HG03565 (cell line): ENCODE measurements around the gene BICDL1.

ENCODE experiments used
- ATAC-seq: cut with Tn5 transposase; IDR thresholded peaks from one replicate; pipeline ENCODE4 v1.9.1; 2021; ENCODE audit warnings: mild to moderate bottlenecking, moderate library complexity; ENCODE audit not compliant: unreplicated experiment

BICDL1 gene

DNA sequence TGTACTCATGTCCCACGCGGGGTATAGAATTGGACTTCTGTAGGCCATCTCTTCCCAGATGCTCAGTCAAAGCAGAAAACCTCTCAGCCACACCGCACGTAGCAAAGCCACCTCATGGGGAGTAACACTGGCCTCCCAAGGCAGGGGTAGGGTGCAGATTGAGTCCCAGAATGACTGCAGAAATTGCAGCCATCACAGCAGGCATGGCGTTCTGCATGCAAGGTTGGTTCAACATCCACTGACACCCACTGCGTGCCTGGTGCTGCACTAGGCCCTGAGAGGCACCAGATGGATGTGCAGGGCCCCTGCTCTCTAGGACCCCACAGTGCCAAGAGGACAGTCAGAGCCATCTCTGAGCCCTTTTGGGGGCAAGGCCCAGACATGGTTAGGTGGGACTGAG lies 87.6 kb downstream of the BICDL1 start:
- no peak for ATAC-seq

DNA sequence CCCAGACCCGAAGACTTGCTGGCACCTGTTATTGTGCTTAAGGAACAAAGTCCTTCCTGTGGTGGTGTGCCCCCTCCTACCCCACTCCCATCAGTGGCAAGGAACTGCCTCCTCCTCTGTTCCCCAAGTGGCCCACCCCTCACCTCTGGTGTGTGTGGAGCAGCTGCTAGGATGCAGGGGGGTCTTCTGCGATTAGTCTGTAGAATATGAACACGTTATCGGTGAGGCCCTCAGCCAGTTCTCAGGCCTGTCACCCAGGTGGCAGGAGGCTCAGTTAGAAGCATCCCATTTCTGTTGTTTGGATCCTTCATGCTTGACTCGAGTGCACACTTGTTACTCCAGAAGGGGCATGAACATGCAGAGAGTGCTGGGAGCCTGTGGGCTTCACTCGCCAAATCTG lies 88.2 kb downstream of the BICDL1 start:
- ATAC-seq: no peak

DNA sequence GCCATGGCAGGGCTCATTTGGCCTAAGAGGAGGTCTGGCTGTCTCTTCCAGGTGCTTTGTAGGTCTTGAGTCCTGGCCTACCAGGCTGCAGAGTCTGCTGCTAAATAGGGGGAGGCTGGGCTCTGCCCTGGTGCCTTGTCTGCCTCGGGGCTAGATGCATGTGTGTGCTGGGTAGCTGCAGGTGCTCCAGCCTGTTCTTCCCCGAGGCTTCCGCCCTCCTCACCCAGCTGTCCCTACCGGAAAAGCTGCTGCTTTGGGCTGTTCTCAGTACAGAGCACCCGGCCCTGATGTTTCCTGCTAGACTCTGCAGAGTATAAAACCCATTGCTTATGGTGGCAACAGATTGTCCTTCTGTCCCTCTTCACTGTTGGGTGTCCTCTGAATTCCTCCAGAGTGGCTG lies 89.8 kb downstream of the BICDL1 start:
- no peak for ATAC-seq

DNA sequence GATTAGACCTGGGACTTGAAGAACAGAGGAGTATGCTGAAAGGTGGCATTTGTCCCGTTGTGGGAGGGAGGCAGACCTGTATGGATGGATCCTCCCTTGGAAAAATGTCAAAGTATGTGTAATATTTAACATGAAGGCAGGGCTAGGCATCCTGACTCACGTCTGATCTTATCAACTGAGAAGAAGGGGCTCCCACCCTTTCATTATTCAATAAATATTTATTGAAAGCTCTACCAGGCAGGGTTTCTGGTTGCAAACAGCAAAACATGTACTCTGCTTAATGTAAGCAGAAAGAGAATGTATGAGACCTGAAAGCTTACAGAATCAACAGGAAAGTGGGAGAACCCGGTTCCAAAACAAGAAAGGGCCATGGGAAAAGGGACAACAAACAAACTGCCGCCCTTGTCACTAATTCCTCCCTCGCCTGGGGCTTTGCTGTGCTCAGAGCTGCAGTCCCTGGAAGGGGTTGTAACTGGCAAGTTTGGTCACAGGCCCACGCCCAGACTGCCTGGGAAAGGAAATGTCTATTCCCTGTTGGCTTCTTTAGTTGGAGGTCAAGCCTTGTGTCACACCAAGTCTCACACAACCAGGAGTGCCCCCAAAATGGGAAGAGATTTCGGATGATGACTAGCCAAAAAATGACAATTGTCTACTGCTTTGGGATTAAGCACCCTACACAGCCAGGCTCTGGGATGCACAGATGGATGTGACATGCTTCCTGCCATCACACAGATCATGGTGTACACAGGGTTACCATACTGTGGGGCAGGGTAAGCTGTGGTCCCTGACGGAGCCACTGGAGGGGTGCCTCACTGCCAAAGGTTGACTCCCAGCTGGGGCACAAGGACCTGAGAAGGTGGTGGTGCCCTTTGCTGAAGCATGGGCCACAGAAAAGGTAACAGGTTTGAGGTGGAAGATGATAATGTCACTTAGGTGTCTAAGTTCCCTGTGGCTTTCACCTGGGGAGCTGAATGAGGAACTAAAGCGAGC lies 90.7 kb downstream of the BICDL1 start:
- ATAC-seq: no peak

DNA sequence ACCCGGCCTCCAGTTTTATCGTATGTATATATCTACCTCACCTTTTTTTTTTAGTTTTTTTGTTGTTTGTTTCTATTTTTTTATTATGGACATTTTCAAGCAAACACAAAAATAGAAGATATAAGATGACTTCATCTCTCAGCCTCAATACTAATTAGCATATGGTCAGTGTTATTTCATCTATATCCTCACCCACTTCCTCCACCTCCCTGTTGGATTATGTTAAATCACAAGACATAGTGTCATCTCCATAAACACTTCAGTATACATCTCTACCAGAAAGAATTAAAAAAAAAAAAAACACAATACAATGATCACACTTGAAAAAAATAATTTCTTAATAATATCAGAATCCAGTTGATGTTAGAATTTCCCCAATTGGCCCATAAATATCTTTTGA lies 92.6 kb downstream of the BICDL1 start:
- ATAC-seq: no peak

DNA sequence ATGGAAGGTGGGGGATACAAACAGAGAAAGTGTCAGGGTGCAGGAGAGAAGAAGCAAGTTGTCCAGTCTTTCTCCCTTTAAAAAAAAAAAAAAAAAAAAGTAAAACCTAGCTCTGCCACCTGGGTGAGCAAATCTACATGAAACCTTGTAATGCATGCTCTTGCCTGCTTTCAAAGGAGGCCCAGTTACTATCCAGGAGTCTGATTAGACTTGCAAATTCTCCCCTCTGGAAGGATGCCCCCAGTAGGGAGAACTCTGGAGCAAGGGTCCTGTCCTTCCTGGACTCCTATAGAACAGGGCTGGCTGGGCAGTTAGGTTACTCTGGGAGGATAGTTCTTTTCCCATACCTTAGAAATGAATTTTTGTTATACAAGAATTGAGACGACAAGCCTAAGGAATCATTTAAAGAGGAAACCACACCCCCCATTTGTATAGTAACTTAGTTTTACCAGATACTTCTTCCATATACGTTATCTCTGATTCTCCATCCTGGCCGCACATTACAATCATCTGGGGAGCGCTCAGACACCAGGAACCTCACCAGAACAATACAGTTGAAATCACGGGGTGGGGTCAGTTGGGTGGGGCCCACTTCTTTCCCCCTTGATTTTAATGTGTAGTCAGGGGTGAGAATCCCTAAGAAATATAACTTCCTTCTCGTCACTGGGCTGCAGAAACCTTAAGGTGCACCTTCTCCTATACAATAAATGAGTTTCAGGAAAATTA lies 97.0 kb downstream of the BICDL1 start:
- no peak for ATAC-seq

DNA sequence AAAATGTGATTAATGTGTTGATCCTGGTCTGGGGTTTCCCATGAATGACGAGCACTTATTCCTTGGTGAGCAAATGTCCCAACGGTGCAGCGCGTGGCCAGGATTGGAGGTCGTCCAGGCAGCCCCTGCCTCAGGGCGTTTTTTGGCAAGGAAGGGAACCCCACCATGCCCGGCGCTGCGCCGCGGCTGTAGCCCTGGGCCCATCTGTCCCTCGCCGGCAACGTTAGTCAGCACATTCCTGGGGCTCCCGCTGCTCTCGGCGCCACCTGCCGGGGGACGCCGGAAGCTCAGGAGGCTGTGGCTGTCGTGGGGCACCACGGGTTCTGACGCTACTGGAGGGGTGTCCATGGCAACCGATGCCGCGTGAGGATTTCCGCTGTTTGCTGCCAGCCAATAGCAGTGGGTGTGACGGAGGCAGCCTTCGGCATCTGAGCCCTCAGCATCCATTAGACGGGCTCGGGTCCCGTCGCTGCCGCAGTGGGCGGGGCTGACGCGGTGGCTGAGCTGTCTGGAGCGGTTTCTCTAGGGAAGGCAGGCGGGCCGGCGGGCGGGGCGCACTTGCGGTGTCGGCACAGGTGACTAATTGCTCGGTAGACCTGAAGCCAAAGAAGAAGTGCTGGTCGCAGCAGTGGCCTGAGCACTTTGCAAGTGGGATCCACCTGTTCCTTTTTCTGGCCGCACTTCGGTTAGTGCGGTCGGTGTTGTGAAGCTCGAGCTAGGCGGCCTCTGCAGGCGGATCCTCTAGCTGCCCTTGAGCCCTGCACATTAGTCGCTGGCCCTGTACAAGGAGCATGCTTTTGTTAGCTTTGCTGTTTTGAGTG lies 98.0 kb downstream of the BICDL1 start:
- peak; percentile 96 for ATAC-seq

DNA sequence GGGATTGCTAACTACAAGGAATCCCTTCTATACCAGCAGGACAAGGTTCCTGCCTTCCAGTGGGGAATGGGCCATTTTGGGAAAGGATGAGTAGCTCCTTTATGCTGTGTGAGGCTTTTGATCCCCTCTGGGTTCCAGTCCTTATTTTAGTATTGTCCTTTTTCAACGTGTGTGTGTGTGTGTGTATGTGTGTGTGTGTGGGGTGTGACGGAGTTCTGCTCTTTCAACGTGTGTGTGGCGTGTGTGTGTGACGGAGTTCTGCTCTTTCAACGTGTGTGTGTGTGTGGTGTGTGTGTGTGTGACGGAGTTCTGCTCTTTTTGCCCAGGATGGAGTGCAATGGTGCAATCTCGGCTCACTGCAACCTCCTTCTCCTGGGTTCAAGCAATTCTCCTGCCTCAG lies 100.1 kb downstream of the BICDL1 start:
- no peak for ATAC-seq

DNA sequence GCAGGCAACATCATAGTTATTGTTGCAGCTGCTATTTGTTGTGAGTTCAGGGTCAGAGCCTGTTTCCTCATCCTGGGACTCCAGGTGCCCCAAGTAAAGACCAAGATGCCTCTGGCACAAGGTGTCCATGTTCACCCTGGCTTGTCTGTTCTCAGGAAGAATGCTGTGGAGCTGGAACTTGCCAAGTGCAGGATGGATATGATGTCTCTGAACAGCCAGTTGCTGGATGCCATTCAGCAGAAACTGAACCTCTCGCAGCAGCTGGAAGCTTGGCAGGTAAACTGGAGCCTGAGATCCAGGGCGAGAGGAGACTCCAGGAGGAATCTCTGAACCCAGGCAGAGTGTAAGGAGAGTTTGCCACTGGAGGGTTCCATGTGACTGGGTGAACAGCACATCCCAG lies 100.8 kb downstream of the BICDL1 start:
- ATAC-seq: no peak

DNA sequence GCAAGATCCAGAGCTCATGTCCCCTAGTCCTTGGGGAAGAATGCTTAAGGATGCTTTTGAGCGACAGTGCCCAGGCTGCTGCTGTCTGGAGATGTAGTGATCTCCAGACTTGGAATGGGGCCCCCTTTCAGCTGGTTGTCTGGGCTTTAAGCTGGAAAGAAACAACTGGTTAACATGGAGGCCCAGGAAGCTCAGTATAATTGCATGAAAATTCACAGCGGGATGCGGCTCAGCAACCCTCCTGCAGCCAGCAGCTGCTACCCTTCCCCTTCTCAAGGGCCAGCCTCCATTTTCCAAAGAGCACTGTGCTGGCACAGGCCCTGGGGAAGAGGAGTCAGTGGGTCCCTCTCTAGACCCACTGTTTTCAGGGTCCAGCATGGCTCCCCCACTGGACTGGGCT lies 101.2 kb downstream of the BICDL1 start:
- no peak for ATAC-seq

DNA sequence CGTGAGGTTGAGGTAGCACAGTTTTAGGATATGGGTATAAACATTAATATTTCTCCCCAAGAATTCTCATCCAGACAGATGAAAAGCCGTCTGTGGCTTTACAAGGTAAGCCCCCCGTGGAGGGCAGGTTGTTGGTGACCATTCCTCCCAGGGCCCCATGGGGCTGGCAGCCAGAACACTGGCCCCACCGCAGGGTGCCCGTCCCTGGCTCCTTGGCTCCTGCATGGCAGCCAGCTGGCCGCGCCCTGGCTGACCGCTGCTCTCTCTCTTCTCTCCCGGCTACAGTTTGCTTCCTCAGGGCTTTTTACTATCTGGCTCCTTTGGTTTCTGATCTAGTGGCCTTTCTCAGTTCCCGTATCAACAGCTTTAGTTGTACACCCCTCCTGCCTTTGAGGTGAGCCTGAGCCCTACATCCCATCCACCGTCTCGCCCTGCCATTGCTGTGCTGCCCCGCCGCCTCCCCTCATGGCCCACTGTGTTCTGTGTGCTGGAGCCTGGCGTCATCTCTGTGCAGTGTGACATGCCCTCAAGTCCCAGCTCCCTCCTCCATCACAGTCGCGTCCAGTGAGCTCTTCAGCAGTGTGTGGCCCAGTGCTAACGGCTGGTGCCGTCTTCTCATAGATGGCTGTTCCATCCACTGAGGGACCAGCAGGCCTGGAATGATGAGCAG lies 101.7 kb downstream of the BICDL1 start:
- ATAC-seq: no peak

DNA sequence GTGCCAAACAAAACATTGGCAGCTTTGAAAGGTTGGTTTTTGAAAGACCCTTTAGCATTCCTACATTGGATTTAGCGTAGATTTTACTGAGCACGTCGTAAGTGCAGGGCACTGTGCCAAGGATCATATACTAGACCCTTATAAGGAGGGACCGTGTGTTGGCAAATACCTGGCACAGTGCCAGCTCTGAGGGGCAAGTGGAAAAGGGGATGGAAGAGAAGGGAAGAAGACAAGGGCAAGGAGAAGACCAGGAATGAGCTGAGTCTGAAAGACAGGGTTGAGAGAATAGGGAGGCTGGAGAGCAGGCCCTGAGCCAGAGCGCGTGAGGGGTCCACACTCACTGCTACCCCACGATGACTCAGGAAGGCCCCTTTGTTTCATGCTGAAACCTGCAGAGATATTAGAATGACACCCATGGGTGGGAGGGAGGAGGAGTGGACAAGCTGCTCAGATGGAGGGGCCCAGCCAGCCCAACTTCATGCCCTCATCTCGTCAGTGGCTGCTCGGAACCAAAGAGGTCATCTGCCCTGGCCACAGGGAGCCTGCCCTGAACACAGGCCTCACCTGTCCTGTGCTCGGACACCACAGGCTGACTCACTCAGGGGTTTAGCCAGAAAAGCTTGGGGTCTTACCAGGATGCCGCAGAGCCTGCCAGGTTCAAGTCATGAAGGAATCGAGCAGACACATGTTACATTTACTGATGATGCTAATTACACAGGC lies 102.5 kb downstream of the BICDL1 start:
- ATAC-seq: no peak

DNA sequence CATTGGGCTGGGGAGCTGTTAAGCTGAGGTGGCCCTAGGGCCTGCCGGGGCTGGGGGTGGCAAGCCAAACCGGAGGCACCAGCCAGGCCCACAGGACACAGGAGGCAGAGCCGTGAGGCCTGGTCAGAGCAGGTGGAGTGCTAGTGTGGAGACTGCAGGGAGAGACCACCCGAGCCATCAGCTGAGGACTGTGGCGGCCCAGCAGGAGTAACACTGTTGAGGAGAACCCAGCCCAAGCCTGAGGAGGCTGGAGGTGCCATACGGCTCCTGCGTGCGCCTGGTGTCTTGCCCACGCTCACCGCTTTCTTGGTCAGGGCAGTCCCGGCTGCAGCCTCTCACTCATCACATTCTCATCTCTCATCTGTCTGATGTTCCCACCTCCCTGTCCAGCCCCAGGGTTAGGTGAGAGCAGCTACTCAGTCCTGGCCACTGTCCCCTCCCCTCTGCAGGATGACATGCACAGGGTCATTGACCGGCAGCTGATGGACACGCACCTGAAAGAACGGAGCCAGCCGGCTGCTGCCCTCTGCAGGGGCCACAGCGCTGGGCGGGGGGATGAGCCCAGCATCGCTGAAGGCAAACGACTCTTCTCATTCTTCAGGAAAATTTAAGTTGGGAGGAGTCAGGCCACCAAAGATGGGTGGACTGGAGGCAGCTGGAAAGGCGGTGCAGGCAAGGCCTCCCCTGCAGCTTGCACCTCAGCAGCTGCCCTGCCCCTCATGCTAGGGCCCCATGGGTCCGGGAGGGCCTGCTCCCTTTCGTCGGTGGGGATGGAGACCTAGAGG lies 103.7 kb downstream of the BICDL1 start:
- no peak for ATAC-seq

DNA sequence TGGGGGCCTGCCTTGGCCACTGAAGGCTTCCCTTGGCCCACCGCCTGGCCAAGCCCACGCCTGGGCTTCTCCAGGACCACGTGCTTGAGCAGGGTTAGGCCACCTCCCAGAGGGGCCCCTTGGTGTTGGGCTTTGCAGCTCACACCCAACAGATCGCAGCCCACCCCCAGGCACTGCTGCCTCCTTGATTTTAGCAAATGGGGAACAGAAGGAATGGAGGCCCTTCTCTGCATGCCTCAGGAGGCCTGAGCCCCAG lies 104.2 kb downstream of the BICDL1 start:
- no peak for ATAC-seq

DNA sequence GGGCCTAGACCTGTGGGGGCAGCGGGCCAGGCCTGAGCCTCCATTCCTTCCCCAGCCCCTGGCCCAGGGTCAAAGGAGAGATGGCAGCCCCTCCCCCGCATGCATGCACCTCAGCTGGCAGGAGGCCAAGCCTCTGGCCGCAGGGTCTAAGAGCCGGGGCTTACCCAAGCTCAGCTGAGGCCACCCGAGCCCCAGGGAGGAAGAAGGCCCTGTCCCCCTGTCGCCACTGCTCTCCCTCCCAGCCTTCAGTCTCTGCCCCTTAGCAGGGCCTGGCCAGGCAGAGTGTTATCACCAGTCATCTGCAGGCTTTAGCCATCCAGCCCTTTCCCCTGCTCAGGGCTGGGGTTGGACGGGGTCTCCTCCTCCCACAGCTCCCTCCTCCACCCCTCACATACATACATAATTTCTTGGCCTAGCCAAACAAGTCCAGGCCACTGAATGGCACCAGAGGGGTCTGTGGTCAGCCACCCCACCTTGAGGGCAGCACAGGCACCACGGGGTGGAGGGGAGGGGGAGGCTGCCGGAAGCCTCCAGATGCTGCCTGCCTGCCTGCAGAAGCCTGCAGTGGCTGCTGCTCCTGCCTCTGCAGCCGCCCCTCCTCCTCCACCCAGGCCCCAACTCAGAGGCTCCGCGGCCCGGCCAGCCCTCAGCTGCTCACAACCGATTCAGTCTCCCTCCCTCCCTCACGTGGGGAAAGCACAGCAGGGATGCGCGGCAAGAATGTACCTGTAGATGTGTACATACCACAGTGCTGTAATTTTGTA lies 104.7 kb downstream of the BICDL1 start:
- ATAC-seq: no peak

DNA sequence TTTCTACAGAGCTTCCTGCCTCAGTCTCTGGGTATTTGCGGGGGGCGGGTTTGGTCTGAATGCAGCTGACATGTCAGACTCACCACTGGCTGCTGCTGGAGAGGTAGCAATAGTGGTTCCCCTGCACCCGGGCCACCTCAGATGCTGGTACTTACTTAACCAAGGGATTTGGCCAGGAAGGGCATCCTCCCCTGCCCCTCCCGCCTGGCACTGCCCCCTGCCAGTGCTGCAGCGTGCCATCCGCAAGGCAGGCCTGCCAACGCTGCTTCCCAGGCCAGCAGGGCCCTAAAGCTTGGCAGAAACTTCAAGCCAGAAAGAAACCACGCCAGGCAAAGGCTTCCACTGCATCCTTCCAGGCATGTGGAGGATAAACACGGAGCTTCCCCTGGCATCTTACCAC lies 105.4 kb downstream of the BICDL1 start:
- ATAC-seq: no peak

DNA sequence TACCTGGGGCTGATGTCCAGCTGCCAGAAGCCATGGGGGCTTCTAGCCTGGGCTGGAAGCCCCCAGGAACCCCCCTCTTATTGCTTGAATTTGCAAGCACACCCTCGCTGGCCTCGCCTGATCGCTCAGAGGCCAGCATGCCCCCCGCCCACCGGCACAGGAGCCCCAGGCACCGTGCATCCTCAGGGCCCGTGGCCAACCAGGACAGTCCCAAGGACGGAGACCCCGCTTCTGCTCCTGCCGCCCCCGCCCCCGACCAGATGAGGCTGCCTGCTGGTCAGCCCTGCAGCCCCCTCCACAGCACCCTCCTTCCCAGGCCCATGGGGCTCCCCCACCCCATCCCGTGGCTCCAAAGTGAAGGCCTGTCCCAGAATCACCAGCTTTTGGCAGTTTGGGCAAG lies 106.3 kb downstream of the BICDL1 start:
- no peak for ATAC-seq

DNA sequence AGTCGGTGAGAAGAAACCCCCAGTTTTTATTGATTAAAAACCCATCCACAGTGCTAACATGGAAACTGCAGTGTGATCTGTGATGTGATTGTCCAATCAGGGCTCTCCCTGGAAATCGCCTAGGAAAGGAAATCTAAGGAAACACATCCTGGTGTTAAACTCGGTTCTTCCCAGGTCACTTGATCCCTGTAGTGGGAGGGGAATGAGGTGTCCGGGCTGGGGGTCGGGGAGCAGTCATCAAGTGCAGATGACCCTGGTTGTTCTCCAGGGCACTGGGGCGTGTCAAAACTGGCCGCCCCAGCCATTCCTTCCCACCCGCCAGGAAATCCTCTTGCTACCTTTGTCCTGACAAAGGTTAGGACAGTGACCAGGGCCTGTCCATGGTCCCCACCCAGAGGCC lies 106.7 kb downstream of the BICDL1 start:
- ATAC-seq: no peak

DNA sequence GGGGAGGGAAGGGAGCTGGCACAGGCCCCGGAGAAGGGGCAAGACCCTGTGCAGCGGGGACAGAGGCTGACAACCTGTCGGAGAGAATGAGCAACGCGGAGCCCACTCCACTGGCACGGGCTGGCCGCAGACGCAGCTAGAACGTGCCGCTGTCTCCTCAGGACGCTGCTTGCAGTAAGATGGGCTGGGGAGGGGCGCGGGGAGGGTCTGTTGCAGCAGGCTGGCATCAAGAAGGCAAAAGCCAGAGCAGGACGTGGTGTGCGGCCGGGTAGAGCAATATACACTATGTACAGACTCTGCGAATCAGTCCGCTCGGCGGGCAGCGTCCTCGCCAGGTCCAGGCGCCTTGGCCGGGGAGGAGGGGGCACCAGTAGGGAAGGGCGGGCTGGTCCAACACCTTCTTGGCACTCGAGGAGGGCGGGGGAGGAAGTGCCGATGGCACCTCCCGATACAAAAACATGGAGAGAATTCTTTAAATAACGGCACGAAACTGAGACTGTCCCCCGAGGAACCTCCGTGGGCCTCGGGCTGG lies 107.7 kb downstream of the BICDL1 start:
- no peak for ATAC-seq
